Muscle layer of colon (tissue), 2 donors: Measurements from ENCODE around the gene HEXD.
A peak's percentile ranks its signal among the peaks of the same experiment; 100 is the strongest.
"Not testable (repeated sequence)": the region's sequence is repeated elsewhere in the genome, so short reads cannot be mapped to it uniquely, and the experiment has no call there.

ENCODE experiments used
- H3K27ac ChIP-seq: one replicate; pipeline ENCODE4 v1.7.0; 2013; ENCODE audit warnings: low read depth, mild to moderate bottlenecking, low read length, moderate library complexity
- H3K27me3 ChIP-seq, 2 donors: one replicate each; pipeline ENCODE4 v1.7.0; 2013; ENCODE audit warnings: low read length in 2 of 2, mild to moderate bottlenecking in 2 of 2; ENCODE audit not compliant: insufficient read depth in 2 of 2, control insufficient read depth in 1 of 2
- H3K36me3 ChIP-seq: one replicate; pipeline ENCODE4 v1.7.0; 2013; ENCODE audit warnings: mild to moderate bottlenecking, low read length; ENCODE audit not compliant: insufficient read depth
- H3K4me1 ChIP-seq: one replicate; pipeline ENCODE4 v1.7.0; 2013; ENCODE audit warnings: mild to moderate bottlenecking, low read length; ENCODE audit not compliant: insufficient read depth
- H3K4me3 ChIP-seq, 2 donors: one replicate each; pipeline ENCODE4 v1.7.0; 2013; ENCODE audit warnings: low read length in 2 of 2, low read depth in 1 of 2, mild to moderate bottlenecking in 1 of 2, moderate library complexity in 1 of 2
- H3K9ac ChIP-seq: one replicate; pipeline ENCODE4 v1.7.0; 2013; ENCODE audit warnings: low read length
- H3K9me3 ChIP-seq: one replicate; pipeline ENCODE4 v1.7.0; 2013; ENCODE audit warnings: mild to moderate bottlenecking, low read length
- donor health status: abdominal sarcoma.
- donor health status: Adenocarcinoma of cecum.

The HEXD gene

GRCh38 chr17:82447876-82448275 is 29.7 kb downstream of the HEXD start:
- Histone ChIP-seq H3K36me3 (peaks cover 7% of the 10 kb centered on the region), H3K27ac (no peak overlapping the region), H3K4me1 (peaks cover 7% of the 10 kb centered on the region), H3K9ac (no peak overlapping the region), H3K4me3 (no peak overlapping the region), H3K9me3 (no peaks in the 10 kb centered on the region), H3K27me3 (no peaks in the 10 kb centered on the region)

GRCh38 chr17:82449131-82449882 is 31.2 kb downstream of the HEXD start:
- Histone ChIP-seq H3K27me3 (no peaks in the 10 kb centered on the region), H3K36me3 (no peaks in the 10 kb centered on the region), H3K9ac (peak overlapping the region; percentile 71), H3K4me1 (peaks cover 7% of the 10 kb centered on the region), H3K27ac (peak overlapping the region; percentile 82), H3K9me3 (no peaks in the 10 kb centered on the region), H3K4me3 (peak overlapping the region in 1 of 2 donors; percentile 64)

GRCh38 chr17:82449883-82450356 is 31.8 kb downstream of the HEXD start:
- peak overlapping the region; percentile 64 to 92 for H3K4me3 ChIP-seq
- no peaks in the 10 kb centered on the region for H3K9me3 ChIP-seq
- H3K4me1 ChIP-seq, result peaks cover 7% of the 10 kb centered on the region
- peak overlapping the region; percentile 71 for H3K9ac ChIP-seq
- H3K36me3 ChIP-seq, result no peaks in the 10 kb centered on the region
- H3K27me3 ChIP-seq, result no peaks in the 10 kb centered on the region
- H3K27ac ChIP-seq, result peak overlapping the region; percentile 82

- H3K9me3 ChIP-seq, result no peaks in the 10 kb centered on the region
- no peaks in the 10 kb centered on the region for H3K36me3 ChIP-seq
- peak within 1 kb of the TSS; percentile 64 to 92 for H3K4me3 ChIP-seq
- H3K4me1 ChIP-seq, result peaks cover 7% of the 10 kb centered on the region
- H3K27ac ChIP-seq, result peak within 1 kb of the TSS; percentile 84
- no peaks in the 10 kb centered on the region for H3K27me3 ChIP-seq
- H3K9ac ChIP-seq, result peak within 1 kb of the TSS; percentile 71
Observed at GRCh38 chr17:82450357-82451106, 32.4 kb downstream of the HEXD start, which contains the start of gene CYBC1. Gene CYBC1, minus strand, starts transcription at chr17:82450752. Its CDS starts 1,498 bp downstream, at chr17:82449254.

- no peaks in the 10 kb centered on the region for H3K27me3 ChIP-seq
- no peak overlapping the region for H3K27ac ChIP-seq
Observed at GRCh38 chr17:82452162-82452561, 34.0 kb downstream of the HEXD start.

GRCh38 chr17:82453151-82453550 is 35.0 kb downstream of the HEXD start:
- not testable (repeated sequence) for H3K9ac ChIP-seq, H3K27me3 ChIP-seq, H3K9me3 ChIP-seq, H3K4me3 ChIP-seq, H3K36me3 ChIP-seq, H3K27ac ChIP-seq
- H3K4me1 ChIP-seq, result peaks cover 16% of the 10 kb centered on the region

More at GRCh38 chr17:82452162-82452561, 34.0 kb downstream of the HEXD start:
- Histone ChIP-seq H3K4me3 (no peak overlapping the region), H3K9ac (no peak overlapping the region), H3K36me3 (no peaks in the 10 kb centered on the region), H3K9me3 (no peaks in the 10 kb centered on the region), H3K4me1 (peaks cover 9% of the 10 kb centered on the region)

GRCh38 chr17:82453706-82454105 is 35.6 kb downstream of the HEXD start:
- not testable (repeated sequence) for H3K9me3 ChIP-seq, H3K27me3 ChIP-seq, H3K36me3 ChIP-seq, H3K9ac ChIP-seq, H3K4me3 ChIP-seq, H3K27ac ChIP-seq
- peaks cover 16% of the 10 kb centered on the region for H3K4me1 ChIP-seq

GRCh38 chr17:82457073-82457928 is 39.2 kb downstream of the HEXD start:
- peak overlapping the region; percentile 49 for H3K9ac ChIP-seq
- H3K4me1 ChIP-seq, result peaks cover 15% of the 10 kb centered on the region
- H3K27me3 ChIP-seq, result no peaks in the 10 kb centered on the region
- peak overlapping the region; percentile 47 to 57 for H3K4me3 ChIP-seq
- H3K36me3 ChIP-seq, result peaks cover 16% of the 10 kb centered on the region
- no peaks in the 10 kb centered on the region for H3K9me3 ChIP-seq
- peak overlapping the region; percentile 94 for H3K27ac ChIP-seq

- Histone ChIP-seq H3K27me3 (no peaks in the 10 kb centered on the region), H3K4me1 (peaks cover 15% of the 10 kb centered on the region), H3K9me3 (no peaks in the 10 kb centered on the region), H3K27ac (peak overlapping the region; percentile 94), H3K9ac (peak overlapping the region; percentile 49), H3K4me3 (peak overlapping the region; percentile 47 to 57), H3K36me3 (peaks cover 18% of the 10 kb centered on the region)
Observed at GRCh38 chr17:82457929-82458178, 39.7 kb downstream of the HEXD start.

GRCh38 chr17:82458179-82458884 is 40.2 kb downstream of the HEXD start, which contains the start of gene NARF:
Gene NARF, plus strand, starts transcription at chr17:82458741. Its CDS starts 63 bp downstream, at chr17:82458804.
- Histone ChIP-seq H3K27ac (peak within 1 kb of the TSS; percentile 94), H3K36me3 (peaks cover 18% of the 10 kb centered on the region), H3K9ac (peak within 1 kb of the TSS; percentile 49), H3K9me3 (no peaks in the 10 kb centered on the region), H3K27me3 (no peaks in the 10 kb centered on the region), H3K4me1 (peaks cover 15% of the 10 kb centered on the region), H3K4me3 (peak within 1 kb of the TSS; percentile 47 to 57)
